Thymus (tissue), 11 donors: ENCODE results near the gene ZC3H18. TPM values are rescaled to one million over a fixed set of nuclear protein-coding genes. Genes with fewer than 3 reads are reported as not detected.

Source experiments
- DNase-seq, 9 donors: peaks; one replicate each; pipeline ENCODE4 v3.0.0-alpha.2; 2013; ENCODE audit warnings: low spot score in 9 of 9, low read depth in 6 of 9, missing footprints in 1 of 9
- H3K27ac ChIP-seq, 2 donors: one replicate each; pipeline ENCODE4 v1.5.1; 2013; ENCODE audit warnings: control low read depth in 1 of 2, low read depth in 1 of 2, low read length in 1 of 2, mild to moderate bottlenecking in 1 of 2, moderate library complexity in 1 of 2
- H3K27me3 ChIP-seq, 2 donors: one replicate each; pipeline ENCODE4 v1.5.1; 2013; ENCODE audit warnings: low read length in 1 of 2; ENCODE audit not compliant: control insufficient read depth in 2 of 2, insufficient read depth in 1 of 2
- H3K36me3 ChIP-seq, 2 donors: one replicate each; pipeline ENCODE4 v1.5.1; 2013; ENCODE audit warnings: low read length in 1 of 2, mild to moderate bottlenecking in 1 of 2, moderate library complexity in 1 of 2; ENCODE audit not compliant: control insufficient read depth in 2 of 2, insufficient read depth in 2 of 2
- H3K4me1 ChIP-seq, 2 donors: one replicate each; pipeline ENCODE4 v1.5.1; 2013; ENCODE audit warnings: low read length in 2 of 2; ENCODE audit not compliant: control insufficient read depth in 2 of 2, insufficient read depth in 2 of 2
- H3K4me3 ChIP-seq, 2 donors: one replicate each; pipeline ENCODE4 v1.5.1; 2013; ENCODE audit warnings: low read length in 2 of 2, control low read depth in 1 of 2, mild to moderate bottlenecking in 1 of 2
- H3K9me3 ChIP-seq, 2 donors: one replicate each; pipeline ENCODE4 v1.5.1; 2013; ENCODE audit warnings: low read length in 1 of 2, mild to moderate bottlenecking in 1 of 2; ENCODE audit not compliant: control insufficient read depth in 2 of 2, insufficient read depth in 1 of 2
- WGBS: extraction: QIAGEN DNeasy Blood & Tissue Kit; methylation state at CpG from one replicate; pipeline ENCODE4 v1.1.7; 2013; 5-methylcytosine and 5-hydroxymethylcytosine counted together
- polyA plus RNA-seq: library from polyadenylated mRNA; stranded (reverse); fragments of 200-250 nt; gene quantifications from one replicate; pipeline ENCODE4 v1.2.3, GENCODE V29; 2013
- total RNA-seq: library from RNA; stranded (reverse); fragments of 120-200 nt; gene quantifications from one replicate; pipeline ENCODE4 v1.2.4, GENCODE V29; 2013
- donor health status: healthy.

ZC3H18 gene
- total and polyA plus RNA-seq, 2 donors, result 11.2 to 28.9 TPM

DNA sequence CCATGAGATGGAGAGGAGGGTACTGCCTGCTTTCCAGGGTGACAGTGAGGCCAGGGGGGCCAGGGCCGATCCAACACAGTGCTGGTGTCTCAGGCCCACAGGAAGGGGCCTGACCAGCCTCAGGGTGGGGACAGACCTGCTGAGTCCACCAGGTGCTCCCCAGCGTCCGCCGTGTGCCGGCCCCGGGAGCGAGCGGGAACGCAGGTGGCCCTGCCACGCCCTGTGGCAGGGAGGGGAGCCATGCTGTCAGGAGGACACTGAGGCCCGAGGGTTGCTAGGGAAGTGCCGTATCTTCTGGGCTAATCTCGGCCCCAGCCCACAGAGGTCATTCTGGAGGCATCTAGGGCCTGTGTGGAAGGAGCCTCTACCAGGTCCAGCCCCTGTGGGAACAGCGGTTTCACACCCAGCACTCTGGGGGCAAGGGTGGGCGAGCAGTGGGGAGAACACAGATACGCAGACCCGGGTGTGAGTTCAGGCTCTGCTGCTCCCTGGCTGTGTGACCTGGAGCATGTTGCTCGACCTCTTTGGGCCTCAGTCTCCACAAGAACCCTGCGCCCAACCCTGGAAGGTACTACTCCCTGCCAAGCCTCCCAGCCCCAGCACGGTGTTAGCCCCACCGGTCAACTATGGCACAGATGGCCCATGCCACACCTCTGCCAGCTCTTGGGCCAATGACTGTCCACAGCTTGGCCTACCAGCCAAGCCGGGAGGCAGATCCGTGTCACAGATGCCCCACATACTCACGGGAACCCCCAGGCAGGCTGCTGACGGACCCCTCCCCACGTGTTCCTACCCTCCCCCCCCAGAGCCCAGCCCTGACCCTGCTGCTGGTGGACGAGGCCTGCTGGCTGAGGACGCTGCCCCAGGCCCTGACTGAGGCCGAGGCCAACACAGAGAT is 43.9 kb upstream of the ZC3H18 start:
- peaks cover 0 to 12% of the 10 kb centered on the region in 2 donors for H3K4me1 ChIP-seq
- H3K27me3 ChIP-seq, result no peaks in the 10 kb centered on the region
- peaks cover 6 to 31% of the 10 kb centered on the region in 2 donors for H3K36me3 ChIP-seq
- 91% methylated on average over 29 of the region's 29 CpGs for WGBS
- peak overlapping the region in 1 of 2 donors; percentile 26 for H3K27ac ChIP-seq
- H3K4me3 ChIP-seq, result no peak overlapping the region
- no peak for DNase-seq
- no peaks in the 10 kb centered on the region for H3K9me3 ChIP-seq

DNA sequence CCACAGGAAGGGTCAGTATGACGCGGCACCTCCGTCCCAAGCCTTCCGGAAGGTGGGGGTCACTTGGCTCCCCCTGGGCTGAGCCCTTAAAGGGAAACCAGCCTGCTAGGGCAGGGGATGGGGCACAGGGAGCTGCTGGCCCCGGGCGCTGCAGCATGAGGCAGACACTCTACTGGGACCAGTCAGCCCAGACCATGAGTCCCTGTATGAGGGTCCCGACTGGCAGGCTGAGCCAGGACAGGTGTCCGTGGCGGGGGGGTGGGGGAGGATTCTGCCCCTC is 43.4 kb upstream of the ZC3H18 start:
- H3K27ac ChIP-seq, result no peak overlapping the region
- peaks cover 0 to 14% of the 10 kb centered on the region in 2 donors for H3K4me1 ChIP-seq
- 94% methylated on average over 9 of the region's 9 CpGs for WGBS

DNA sequence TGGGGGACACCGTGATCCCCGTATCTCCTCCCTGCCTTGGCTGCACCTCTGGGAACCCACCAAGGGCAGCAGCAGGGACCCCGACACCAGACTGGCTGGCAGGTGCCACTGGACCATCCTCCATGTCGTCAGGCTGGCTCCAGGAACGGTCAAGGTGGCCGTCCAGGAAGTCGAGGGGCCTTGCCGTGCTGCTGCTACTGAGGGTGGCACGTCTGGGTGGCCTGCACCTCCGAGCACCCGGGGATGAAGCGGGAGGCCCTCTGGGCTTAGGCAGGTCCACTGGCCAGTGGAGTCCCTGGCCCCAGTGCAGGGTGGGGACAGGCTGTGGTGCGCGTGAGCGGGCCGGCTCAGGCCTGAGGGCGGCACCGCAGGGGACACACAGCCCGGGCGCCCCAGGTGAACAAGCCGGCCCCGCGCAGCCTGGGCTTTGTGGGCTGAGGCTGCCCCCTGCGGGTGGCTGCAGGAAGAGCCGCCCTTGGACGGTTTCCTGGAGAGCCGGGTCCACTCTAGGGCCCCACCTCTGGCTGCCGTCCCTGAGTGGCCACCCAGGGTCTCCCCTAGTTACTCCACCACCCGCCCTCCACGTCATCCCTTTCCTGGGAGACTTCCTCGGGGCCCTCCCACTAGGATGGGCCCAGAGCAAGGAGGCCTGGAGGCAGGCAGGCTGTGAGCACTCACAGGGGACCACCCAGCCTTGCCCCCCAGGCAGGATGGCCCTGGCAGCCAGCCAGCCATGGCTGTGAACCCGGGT is 42.8 kb upstream of the ZC3H18 start:
- peak in 6 of 9 donors; percentile 13 to 67 (median 41) for DNase-seq
- WGBS, result 51% methylated on average over 32 of the region's 32 CpGs
- Histone ChIP-seq H3K4me3 (no peak overlapping the region), H3K4me1 (peaks cover 0 to 14% of the 10 kb centered on the region in 2 donors), H3K27me3 (no peaks in the 10 kb centered on the region), H3K9me3 (no peaks in the 10 kb centered on the region), H3K36me3 (peaks cover 6 to 27% of the 10 kb centered on the region in 2 donors), H3K27ac (no peak overlapping the region)

More for the DNA sequence above, 43.4 kb upstream of the ZC3H18 start:
- Histone ChIP-seq H3K36me3 (peaks cover 6 to 31% of the 10 kb centered on the region in 2 donors), H3K4me3 (no peak overlapping the region), H3K9me3 (no peaks in the 10 kb centered on the region), H3K27me3 (no peaks in the 10 kb centered on the region)
- no peak for DNase-seq

DNA sequence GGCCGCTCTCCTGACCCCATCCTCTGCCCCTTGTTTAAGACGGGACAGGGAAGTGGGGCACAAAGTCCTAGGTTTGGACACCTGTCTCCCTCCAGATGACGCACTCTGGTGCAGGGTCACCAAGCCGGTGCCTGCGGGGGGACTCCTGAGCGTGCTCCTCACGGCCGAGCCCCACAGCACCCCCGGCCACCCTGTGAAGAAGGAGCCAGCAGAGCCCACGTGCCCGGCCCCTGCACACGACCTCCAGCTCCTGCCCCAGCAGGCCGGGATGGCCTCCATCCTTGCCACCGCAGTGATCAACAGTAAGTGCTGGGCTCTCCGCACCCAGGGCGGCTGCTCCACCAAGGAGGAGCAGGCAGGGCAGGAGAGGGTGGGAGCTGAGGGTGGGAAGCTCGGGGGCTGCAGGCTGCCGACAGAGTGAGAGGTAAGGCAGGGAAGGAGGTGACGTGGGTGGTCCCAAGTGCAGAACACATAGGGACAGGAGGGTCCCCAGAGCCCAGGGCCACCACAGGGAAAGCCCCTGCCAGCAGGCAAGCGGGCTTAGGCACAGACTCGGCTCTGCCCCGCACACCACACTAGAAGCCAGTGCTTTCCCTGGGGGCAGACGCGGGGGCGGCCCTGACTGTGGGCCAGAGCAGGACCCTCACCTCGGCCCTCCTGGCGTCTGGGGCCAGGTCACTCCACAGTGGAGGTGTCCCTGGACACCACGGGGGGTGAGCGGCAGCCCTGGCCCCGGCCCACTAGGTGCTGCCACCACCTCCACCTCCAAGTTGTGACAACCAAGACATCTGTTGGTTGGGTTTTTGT is 42.1 kb upstream of the ZC3H18 start:
- WGBS, result 90% methylated on average over 30 of the region's 30 CpGs
- Histone ChIP-seq H3K4me1 (peaks cover 0 to 14% of the 10 kb centered on the region in 2 donors), H3K27me3 (no peaks in the 10 kb centered on the region), H3K4me3 (no peak overlapping the region), H3K9me3 (no peaks in the 10 kb centered on the region), H3K27ac (no peak overlapping the region), H3K36me3 (peaks cover 6 to 30% of the 10 kb centered on the region in 2 donors)
- DNase-seq, result no peak

DNA sequence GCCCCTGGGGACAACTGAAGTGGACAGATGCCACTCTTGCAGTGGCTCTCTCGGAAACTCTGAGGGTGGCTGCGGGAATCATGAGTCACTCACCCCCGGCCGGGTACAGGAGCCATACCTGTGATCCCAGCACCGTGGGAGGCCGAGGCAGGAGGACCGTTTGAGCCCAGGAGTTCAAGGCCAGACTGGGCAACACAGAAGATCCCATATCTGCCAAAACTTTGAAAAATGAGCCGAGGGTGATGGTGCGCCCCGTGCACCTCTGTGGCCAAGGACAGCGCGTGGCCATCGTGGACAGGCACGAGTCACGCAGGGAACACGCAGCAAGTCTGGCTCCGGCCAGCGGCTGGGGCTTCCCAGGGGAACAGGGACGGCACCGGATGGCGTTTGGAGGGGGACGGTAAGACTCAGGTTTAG is 41.3 kb upstream of the ZC3H18 start:
- H3K27me3 ChIP-seq, result no peaks in the 10 kb centered on the region
- 93% methylated on average over 22 of the region's 22 CpGs for WGBS
- H3K36me3 ChIP-seq, result peaks cover 6 to 30% of the 10 kb centered on the region in 2 donors
- H3K4me1 ChIP-seq, result peaks cover 0 to 14% of the 10 kb centered on the region in 2 donors
- no peak overlapping the region for H3K4me3 ChIP-seq
- no peak for DNase-seq
- H3K9me3 ChIP-seq, result no peaks in the 10 kb centered on the region
- no peak overlapping the region for H3K27ac ChIP-seq

DNA sequence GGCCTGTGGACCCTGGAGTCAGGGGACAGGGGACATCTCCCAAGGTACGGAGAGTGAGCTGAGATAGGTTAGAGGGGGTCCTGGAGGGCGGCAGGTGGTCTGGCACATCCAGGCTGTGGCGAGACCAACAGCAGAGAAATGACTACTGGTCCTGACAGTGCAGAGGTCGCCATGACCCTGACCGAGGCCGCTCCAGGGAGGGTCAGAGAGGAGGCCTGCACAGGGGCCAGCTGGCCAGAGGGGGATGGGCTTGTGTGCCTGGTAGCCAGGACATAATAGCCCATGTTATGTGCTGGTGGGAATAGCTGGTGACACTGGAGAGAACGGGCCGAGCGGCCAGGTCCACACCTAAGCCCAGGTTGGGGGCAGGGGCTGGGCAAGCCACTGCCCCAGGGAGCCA is 40.6 kb upstream of the ZC3H18 start:
- DNase-seq, result no peak
- Histone ChIP-seq H3K27me3 (no peaks in the 10 kb centered on the region), H3K36me3 (peaks cover 6 to 25% of the 10 kb centered on the region in 2 donors), H3K4me3 (no peak overlapping the region), H3K4me1 (peaks cover 0 to 14% of the 10 kb centered on the region in 2 donors), H3K27ac (no peak overlapping the region), H3K9me3 (no peaks in the 10 kb centered on the region)
- WGBS, result over 99% methylated on average over 9 of the region's 9 CpGs

DNA sequence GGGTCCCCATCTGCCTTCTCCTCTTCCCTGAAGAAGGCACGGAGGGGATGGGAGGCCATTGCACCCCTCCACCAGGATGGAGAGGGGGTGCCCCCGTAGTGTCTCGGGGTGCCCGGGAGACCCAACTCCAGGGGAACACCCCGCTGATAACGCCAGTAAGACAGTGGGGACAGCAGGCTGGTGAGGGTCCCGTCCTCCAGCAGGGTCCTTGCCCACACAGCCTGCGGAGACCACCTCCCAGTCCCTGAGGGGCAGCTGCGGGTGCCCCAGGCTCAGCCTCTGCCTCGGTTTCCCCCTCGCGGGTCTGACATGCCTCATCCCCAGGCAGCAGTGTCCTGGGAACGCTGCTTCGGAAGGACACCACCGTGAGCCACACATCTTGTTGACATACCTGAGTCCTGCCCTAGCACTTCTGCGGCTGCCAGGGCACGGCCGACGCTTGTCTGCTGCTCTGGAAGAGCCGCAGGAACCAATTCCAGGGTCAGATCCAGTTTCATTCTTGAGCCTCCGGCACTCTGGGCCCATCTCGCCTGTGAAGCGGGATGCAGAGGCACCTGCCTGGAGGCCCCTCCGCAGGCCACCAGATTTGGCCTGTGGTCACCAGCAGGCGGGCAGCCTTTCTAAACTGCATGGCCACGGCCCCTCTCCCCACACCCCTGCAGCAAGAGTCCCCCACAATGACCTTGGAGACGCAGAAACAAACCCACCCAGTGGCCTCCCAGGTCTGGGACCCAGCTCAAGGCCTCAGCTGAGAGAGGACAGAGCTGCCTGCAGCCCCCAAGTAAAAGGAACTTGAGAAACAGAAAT is 39.9 kb upstream of the ZC3H18 start:
- Histone ChIP-seq H3K27me3 (no peaks in the 10 kb centered on the region), H3K36me3 (peaks cover 6 to 25% of the 10 kb centered on the region in 2 donors), H3K4me3 (no peak overlapping the region), H3K27ac (no peak overlapping the region), H3K4me1 (peaks cover 6 to 20% of the 10 kb centered on the region in 2 donors), H3K9me3 (no peaks in the 10 kb centered on the region)
- no peak for DNase-seq
- WGBS, result 92% methylated on average over 27 of the region's 27 CpGs

DNA sequence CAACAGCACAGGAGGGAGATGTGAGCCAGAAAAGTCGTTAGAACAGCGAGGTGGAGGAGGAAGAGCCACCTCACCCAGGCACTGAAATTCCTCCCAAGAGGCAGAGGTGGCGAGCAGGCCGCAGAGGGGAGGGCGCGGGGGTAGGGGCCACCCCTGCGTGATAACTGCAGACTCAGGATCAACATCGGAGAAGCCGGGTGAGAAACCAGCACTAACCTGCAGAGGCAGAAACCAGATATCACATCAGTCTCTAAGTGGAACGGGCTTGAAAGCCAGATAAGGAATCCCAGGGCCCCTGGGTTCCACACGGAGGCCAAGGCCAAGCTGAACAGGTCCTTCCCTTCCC is 39.4 kb upstream of the ZC3H18 start:
- no peaks in the 10 kb centered on the region for H3K27me3 ChIP-seq
- peaks cover 6 to 17% of the 10 kb centered on the region in 2 donors for H3K4me1 ChIP-seq
- DNase-seq, result no peak
- peak overlapping the region in 1 of 2 donors; percentile 66 for H3K27ac ChIP-seq
- H3K36me3 ChIP-seq, result peaks cover 6 to 25% of the 10 kb centered on the region in 2 donors
- no peaks in the 10 kb centered on the region for H3K9me3 ChIP-seq
- no peak overlapping the region for H3K4me3 ChIP-seq
- WGBS, result 91% methylated on average over 11 of the region's 11 CpGs
